ENCODE results near the gene EHHADH.

Gene EHHADH

DNA sequence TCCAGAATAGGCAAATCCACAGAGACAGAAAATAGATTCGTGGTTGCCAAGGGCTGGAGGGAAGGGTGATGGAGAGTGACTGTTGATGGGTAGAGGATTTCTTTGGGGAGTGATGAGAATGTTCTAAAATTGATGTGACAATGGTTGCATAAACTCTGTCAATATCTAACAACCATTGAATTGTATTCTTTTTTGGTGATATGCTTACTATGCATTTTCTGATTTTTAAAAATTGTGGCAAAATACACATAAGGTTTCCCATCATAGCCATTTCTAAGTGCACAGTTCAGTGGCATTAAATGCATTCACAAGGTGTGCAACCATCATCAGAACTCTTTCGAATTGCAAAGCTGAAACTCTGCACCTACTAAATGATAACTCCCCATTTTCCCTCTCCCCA is 56.8 kb downstream of the EHHADH start:
- DNase-seq (ENCODE audit: low read depth) = no peak

DNA sequence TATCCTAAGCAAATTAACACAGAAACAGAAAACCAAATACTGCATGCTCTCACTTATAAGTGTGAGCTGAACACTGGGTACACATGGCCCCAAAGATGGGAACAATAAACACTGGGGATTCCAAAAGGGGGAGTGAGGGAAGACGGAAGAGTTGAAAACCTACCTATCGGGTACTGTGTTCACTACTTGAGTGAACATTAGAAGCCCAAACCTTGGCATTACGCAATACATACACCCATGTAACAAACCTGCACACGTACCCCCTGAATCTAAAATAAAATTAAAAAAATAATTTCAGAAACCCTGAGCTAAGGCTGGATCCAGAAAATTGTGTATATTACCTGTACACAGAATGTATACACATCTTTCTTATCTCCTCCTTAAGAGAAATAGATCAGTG is 58.2 kb downstream of the EHHADH start:
- no peak for DNase-seq (ENCODE audit: low read depth)

GRCh38 chr3:185188816-185189215 is 65.0 kb downstream of the EHHADH start:
- no peak for DNase-seq (ENCODE audit: low read depth)

- no peak for DNase-seq (ENCODE audit: low read depth)
Observed at GRCh38 chr3:185187391-185187790, 66.5 kb downstream of the EHHADH start.

- no peak for DNase-seq (ENCODE audit: low read depth)
Observed at GRCh38 chr3:185176750-185177359, 77.0 kb downstream of the EHHADH start.

DNA sequence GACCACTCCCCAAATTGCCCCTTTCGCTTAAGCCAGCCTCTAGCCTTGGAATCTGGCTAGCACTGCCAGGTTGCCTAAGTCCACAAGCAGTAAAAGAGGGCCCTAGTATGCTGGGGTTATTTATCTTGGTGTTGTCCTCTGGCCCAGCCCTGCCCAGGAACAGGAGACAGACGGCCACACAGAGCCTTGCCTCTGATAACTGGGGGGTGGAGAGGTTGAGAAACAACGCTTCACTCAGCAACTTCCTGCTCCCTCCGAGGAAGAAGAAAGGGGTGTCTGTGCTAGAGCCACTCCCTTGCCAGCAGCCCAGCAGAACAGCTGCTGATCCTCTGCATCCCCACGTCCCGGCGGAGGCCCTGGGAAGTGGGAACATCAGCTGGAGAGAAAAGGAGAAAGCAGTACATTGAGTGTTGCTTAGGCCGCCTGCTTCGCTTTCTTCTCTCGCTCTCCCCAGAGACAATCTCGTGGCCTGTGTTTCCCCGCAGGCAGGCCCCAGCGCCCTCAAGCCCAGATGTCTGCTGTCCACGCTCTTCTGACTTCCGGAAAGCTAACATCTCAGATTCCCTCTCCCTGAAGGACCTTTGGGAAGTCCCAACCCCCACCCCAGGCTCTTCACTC is 78.4 kb downstream of the EHHADH start:
- no peak for DNase-seq (ENCODE audit: low read depth)

DNA sequence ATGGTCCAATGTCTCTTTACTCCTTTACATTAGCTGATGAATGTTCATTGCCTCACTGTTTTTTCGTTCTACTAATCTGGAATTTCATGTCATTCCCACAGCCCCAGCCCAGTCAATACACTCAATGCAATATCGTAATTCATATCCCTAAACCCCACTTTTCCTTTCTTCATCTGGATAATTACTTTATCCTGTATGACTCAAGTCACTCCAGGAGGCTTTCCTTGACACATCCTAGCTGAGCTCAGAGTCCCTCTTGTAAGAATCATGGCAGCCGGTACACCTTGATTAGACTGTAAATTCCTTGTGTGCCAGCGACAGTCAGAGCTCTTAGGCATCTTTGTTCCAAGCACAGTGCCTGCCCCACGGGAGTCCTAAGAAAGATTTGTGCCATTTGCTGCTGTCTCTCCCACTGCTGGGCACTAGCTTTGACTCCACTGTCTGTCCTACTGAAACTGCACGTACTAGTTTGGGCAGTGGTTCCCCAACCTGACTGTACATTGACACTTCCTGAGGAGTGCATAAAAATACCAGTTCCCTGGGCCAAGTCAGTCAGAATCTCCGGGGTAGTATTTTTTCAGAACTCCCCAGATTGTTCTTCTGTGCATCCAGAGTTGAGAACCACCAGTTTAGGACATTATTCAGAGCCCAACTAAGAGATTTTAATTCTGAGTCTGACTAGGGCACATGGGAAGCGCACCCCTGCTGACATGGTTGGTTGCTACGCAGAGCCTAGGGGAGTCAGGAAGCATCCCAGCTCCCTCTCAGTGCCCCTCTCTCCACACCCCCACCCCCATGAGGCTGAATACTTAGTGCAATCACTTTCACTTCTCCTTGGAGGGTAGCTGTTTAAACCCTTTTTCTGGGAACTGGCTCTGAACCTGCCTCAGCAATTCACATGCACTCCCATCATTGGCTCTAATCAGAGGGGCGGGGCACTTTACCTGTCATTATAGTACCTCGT is 81.5 kb downstream of the EHHADH start:
- no peak for DNase-seq (ENCODE audit: low read depth)

DNA sequence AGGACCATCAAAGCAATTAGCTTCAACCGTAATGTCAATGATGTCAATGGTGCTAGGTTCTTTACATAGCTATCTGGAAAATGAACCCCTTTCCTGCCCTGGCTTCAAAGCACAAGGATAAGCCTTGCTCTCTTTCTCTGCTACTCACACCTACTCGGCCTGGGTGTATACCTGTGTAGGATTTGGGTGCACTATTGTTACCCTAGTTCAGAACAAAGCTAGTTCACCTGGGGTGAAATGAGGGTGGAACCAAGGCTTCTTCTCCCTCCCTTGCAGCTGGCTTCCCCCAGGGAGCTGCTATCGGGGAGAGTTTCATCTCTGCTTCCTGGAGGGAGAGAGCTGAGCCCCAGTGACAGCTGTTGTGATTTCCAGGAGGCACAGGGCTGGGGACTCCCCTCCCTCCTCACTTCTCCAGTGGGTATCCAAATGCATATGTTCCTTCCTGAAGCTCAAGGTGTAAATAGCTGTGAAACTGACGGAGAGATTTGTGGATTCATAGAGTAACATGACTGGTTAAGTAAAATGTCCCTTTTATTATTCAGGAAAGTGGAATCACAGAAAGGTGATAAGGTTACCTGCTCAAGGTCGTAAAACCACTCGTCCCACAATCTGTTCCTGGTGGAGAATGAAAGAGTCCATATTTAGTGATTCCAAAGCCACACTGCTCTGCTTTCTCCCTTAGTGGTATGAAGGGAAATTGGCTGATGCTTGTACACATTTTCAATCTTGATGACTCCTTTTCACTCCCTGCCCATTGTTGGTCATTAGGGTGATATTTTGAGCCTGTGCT is 89.2 kb downstream of the EHHADH start:
- DNase-seq (ENCODE audit: low read depth) = no peak

- DNase-seq (ENCODE audit: low read depth) = no peak
Observed at GRCh38 chr3:185162634-185163033, 91.2 kb downstream of the EHHADH start.

DNA sequence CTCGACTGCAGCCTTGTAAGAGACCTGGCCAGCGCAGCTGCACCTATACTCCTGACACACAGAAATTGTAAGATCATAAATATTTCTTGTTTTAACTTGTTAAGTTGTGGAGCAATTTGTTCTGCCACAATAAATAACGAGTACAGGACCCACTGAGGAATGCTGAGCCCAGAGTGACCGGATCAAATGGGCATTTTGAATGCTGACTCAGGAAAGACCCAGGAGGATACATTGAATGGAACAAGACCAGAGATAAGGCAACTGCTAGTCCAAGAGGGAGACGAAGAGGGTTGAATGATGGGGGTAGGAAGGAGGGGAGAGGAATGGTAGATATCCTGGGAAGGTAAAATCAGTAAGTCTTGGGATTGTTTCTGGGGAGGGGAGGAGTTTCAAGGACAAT is 92.1 kb downstream of the EHHADH start:
- no peak for DNase-seq (ENCODE audit: low read depth)

DNA sequence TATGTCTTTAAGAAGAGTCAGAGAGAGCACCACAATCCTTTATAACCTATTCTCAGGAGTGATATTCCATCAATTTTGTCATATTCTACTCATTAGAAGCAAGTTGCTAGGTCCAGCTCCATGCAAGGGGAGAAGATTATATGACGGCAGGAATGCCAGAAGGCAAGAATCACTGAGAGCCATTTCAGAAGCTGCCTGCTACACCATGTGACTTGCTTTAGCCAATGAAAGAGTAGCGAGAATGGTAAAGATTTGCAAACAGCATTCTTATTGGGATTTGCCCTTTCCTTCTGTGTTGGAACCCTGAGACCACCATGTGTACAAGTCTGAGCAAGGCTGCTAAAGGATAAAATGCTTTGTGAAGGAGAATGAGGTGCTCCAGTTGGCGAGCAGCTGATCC is 96.5 kb downstream of the EHHADH start:
- DNase-seq (ENCODE audit: low read depth) = no peak

DNA sequence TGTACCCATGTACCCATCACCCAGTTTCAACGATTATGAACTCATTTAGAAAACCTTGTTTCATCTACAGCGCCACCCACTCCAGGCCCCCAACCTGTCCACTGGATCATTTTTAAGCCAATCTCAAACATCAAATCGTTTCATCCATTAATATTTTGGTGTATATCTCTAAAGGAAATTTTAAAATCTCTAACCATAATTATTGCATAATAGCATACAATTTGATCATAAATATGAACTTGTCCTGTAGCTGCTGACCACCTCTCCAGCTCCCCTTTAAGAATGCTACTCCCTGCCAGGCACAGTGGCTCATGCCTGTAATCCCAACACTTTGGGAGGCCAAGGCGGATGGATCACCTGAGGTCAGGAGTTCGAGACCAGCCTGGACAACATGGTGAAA is 98.2 kb downstream of the EHHADH start:
- no peak for DNase-seq (ENCODE audit: low read depth)

DNA sequence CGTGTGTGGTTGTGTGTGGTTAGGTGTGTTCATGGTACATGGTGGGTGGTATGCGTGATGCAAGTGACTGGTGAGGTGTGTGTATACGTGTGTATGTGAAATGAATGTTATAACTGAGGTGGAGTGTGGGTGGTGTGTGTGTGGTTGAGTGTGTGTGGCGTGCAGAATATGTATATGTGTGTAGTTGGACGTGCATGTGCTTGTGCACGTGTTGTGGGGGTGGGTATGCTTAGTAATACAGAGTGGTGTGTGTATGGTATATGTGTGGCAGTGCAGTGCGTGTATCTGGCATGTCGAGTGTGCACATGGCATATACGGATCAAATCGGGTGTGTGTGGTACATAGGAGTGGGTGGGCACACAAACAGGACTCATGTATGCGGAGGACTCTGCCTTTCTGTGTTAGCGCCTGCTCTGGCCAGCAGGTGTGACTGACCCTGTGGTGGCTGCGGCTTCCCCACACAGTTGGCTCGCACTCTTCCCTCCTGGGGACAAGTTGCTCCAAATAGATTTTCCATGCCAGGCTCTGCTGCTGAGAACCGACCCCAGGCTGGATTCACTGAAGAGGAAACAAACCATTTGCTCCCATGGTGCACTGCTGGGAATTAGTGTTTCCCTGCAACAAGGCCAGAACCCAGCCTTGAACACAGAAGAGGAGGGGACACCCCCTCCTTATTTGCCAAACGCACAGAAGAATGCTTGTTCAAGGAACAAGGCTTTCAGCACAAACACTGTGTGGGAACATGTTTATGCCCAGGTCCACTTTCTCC is 99.8 kb downstream of the EHHADH start:
- no peak for DNase-seq (ENCODE audit: low read depth)

- no peak for DNase-seq (ENCODE audit: low read depth)
Observed at GRCh38 chr3:185153171-185153771, 100.6 kb downstream of the EHHADH start.

DNA sequence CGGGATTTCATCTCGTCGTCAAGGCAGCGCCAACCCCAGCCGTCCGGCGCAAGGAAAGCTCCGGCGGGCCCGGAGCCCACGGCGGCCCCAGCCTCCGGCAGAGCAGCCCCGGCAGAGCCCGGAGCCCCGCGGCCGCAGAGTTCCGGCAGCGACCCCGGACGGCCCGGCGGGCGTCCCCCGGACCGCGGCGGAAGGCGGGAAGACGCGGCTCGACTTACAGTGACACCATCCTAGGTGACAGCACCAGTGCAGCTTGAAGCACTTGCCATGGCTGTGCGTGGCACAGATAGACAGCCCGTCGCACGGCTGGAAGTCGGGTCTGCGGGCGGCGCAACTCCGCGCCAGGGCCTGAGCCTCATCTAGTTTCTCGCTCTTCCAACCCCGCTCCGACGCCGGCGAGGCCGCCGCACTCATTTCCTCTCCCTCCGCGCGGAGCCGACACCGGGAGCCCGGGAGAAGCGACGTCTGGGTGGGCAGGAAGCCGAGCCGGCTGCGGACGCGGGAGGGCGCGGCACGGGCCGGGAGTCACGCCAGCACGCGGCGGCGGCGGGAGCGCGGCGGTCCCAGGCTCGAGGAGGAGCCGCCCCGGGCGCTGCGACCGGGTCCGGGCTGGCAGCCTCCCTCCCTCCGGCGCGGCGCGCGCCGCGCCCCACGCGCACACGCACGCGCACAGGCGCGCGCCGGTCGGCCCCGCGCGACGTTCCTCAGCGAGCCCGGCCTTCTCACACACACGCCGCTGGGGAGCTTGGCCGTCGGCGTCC is 101.3 kb downstream of the EHHADH start, which contains the start of gene C3orf70:
Gene C3orf70, minus strand, starts transcription at position 651 of the 761 bp plus-strand sequence. Its CDS starts 237 bp downstream, at position 414.
- no peak for DNase-seq (ENCODE audit: low read depth)

DNA sequence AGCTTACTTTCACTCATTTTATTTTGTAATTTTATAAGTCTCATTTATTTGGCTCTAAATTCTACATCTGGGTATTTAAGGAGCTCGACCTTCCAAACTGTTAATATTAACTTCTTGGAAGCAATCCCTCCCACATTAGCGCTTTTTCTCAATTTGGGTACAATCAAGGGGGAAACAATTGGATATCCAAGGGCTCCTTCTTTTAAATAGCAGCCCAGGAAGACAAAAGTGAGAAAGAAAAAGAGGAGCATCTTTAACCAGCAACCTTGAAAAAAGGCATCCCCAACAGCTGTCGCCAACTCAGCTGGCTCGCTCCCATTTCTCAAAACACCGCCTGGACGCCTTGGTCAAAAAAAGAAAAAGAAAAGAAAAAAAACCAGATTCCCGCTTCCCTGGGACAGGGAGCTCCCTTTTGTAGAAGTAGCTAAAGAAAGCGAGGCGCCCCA is 101.9 kb downstream of the EHHADH start:
- DNase-seq (ENCODE audit: low read depth) = no peak

DNA sequence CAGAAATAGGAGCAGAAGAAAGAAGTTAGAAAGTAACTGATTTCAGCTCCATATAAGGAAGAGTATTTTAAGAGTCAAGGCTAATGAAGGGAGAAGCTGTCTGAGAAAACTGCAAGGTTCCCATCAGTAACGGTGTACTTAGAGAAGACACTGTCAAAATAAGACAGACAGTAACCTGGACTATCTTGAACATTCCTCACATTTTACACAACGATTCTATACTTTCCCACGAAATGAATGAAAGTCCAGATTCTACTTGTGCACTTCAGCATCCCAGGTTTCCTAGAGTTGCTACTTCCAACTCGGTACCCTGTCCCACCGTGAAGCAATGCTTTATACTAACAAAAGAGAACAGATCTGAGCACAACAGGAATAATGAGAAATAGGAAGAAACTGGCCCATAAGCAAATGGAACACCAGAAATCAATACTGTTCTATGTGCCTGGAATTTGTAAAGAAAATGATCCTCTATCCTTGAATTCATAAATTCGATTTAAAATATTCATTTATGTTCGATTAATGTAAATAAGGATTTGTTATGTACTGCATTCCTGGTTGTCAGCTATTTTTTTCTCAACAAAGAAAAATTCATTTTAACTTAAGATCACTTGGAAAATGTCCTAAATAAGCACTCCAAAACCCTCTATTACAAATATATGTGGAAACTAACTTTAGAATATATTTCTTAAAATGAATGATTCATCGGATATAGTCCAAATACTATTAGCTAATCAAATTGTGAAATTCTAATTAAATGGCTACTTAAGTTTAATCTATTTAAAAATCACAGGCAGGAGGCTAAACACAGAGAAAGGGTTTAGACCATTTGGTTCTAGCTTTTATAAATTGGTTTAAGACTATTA is 102.5 kb downstream of the EHHADH start:
- no peak for DNase-seq (ENCODE audit: low read depth)

DNA sequence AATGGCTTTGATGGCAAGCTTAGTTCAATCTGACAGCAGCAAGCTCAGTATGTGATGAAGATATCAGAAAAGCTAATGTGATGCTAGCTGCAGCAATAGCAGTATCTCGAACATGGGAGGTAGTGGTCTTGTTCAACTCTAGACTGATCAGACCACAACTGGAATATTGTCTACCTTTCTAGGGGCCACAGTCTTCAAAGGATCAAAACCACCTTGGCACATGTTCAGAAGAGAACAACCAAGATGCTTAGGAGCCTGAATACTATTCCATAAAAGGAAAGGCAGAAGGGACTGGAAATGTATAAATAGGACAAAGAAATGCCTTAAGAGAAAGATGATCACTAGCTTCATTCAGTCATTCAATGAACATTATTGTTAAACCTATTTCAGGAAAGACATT is 103.3 kb downstream of the EHHADH start:
- no peak for DNase-seq (ENCODE audit: low read depth)

GRCh38 chr3:185149591-185149990 is 104.3 kb downstream of the EHHADH start:
- no peak for DNase-seq (ENCODE audit: low read depth)

Data from stimulated activated CD8-positive, alpha-beta memory T cell treated with anti-CD3 and anti-CD28 coated beads, Interleukin-12 subunit alpha, Interleukin-12 subunit beta, amount 100 ng/mL, for 1 hour (primary cell).